Measurements from ENCODE around the gene AMOTL2. TPM values are rescaled to one million over a fixed set of nuclear protein-coding genes. Genes with fewer than 3 reads are reported as not detected.

Gene AMOTL2
- total RNA-seq, 4 donors from 2014 or later: 93.2 to 226 (median 153) TPM

DNA sequence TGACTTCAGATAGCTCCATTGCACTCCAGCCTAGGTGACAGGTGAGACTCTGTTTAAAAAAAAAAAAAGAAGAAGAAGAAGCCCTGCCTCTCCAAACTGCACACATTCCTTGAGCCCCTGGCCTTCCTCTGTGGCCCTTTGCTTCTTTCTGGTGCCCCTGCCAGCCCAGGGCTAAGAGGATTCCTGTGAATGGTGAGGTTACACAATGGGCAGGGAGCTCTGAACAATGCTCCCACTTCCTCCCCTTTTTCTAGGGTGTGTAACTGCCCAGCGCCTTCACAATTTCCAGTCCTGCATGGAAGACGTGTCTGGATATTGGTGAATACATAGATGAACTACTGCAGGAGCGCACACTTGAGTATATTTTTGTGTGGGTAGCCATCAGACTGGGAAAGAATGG is 3.6 kb upstream of the AMOTL2 start:
- TF ChIP-seq EP300 (IDR thresholded peaks at IDR 0.05) (no peak), POLR2A (IDR thresholded peaks at IDR 0.05) (no peak), POLR2AphosphoS5 (IDR thresholded peaks at IDR 0.05) (no peak), CTCF (IDR thresholded peaks at IDR 0.05) (no peak)
- Histone ChIP-seq H3K4me3 (no peak overlapping the region), H3K9me3 (no peaks in the 10 kb centered on the region), H3K4me1 (peaks cover 0 to 34% (median 10%) of the 10 kb centered on the region in 3 donors), H3K27me3 (no peaks in the 10 kb centered on the region), H3K36me3 (no peaks in the 10 kb centered on the region), H3K27ac (no peak overlapping the region)
- ATAC-seq: no peak
- 89 to 93% methylated on average over 3 of the region's 3 CpGs for WGBS, 2 donors (ENCODE audit: low coverage in 1 of 2)

- 93% methylated on average over 3 to 5 of the region's 5 CpGs for WGBS, 2 donors (ENCODE audit: low coverage in 1 of 2)
- Histone ChIP-seq H3K9me3 (no peaks in the 10 kb centered on the region), H3K27me3 (no peaks in the 10 kb centered on the region), H3K36me3 (peaks cover 0 to 3% of the 10 kb centered on the region in 2 donors), H3K4me3 (no peak overlapping the region), H3K27ac (no peak overlapping the region), H3K4me1 (peaks cover 0 to 38% (median 10%) of the 10 kb centered on the region in 3 donors)
- TF ChIP-seq POLR2A (IDR thresholded peaks at IDR 0.05): no peak
- no peak for TF ChIP-seq CTCF (IDR thresholded peaks at IDR 0.05)
- no peak for TF ChIP-seq POLR2AphosphoS5 (IDR thresholded peaks at IDR 0.05)
- ATAC-seq: no peak
These were observed 2.7 kb upstream of the AMOTL2 start for GRCh38 chr3:134376786-134377426.

- no peak for TF ChIP-seq EP300 (IDR thresholded peaks at IDR 0.05)
- TF ChIP-seq CTCF (IDR thresholded peaks at IDR 0.05): no peak
- TF ChIP-seq POLR2A (IDR thresholded peaks at IDR 0.05): no peak
- TF ChIP-seq POLR2AphosphoS5 (IDR thresholded peaks at IDR 0.05): no peak
- Histone ChIP-seq H3K27me3 (no peaks in the 10 kb centered on the region), H3K4me3 (no peak overlapping the region), H3K27ac (no peak overlapping the region), H3K36me3 (peaks cover 0 to 8% of the 10 kb centered on the region in 2 donors), H3K9me3 (no peaks in the 10 kb centered on the region), H3K4me1 (peaks cover 0 to 38% (median 10%) of the 10 kb centered on the region in 3 donors)
- 91% methylated on average over 1 of the region's 4 CpGs; no CpG with 5 or more reads in 1 of the 2 donors for WGBS, 2 donors (ENCODE audit: low coverage in 1 of 2)
- ATAC-seq: no peak
These were observed 2.1 kb upstream of the AMOTL2 start for GRCh38 chr3:134376385-134376765.

DNA sequence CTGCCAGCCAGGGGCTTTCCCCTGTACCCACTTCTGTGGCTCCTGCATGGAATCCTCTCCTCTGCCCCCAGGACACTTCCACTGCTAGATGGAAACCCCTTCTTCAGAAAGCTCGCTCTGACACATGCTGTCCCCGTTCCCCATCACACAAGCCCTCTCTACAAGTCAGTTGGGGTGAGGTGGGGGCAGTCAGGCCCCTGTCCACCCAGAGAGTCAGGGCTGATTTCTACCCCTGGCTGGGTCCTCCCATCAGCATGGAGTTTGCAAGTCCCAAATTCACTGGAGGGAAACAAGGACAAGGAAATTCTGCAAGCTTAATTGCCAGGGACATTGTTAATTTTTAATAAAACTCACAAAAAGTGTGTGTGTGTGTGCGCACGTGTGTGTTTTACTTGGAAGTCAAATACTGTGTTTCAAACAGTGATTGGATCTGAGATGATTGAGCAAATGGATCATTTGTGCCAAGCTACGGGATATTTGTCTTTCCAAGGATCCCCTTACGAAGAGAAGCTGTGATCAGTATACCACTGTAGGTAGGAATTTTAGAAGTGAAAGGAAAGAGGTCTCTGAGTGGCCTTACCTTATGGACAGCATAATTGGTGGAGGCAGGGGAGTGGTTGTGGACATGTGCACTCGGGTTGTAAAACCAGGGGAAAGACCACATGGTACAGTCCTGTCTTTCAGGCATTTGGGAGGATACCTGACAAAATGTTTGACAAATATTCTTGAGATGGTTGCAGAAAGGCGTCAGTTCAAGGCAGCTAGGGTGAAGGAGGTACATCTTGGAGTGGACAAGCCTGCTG is 1.5 kb upstream of the AMOTL2 start:
- Histone ChIP-seq H3K9me3 (no peaks in the 10 kb centered on the region), H3K27me3 (no peaks in the 10 kb centered on the region), H3K27ac (peak overlapping the region in 3 of 4 donors; percentile 99 to 100 (median 99)), H3K4me3 (peak overlapping the region in 1 of 2 donors; percentile 88), H3K4me1 (peaks cover 1 to 42% (median 16%) of the 10 kb centered on the region in 3 donors), H3K36me3 (peaks cover 0 to 14% of the 10 kb centered on the region in 2 donors)
- no peak for ATAC-seq
- no peak for TF ChIP-seq POLR2A (IDR thresholded peaks at IDR 0.05)
- TF ChIP-seq EP300 (IDR thresholded peaks at IDR 0.05): no peak
- no peak for TF ChIP-seq CTCF (IDR thresholded peaks at IDR 0.05)
- TF ChIP-seq POLR2AphosphoS5 (IDR thresholded peaks at IDR 0.05): no peak
- WGBS, 2 donors (ENCODE audit: low coverage in 1 of 2): 81 to 85% methylated on average over 6 to 7 of the region's 8 CpGs

All from gastroesophageal sphincter (tissue), 4 donors.